Upper lobe of left lung (tissue), 6 donors: ENCODE data around the gene ACP2. TPM values are rescaled to one million over a fixed set of nuclear protein-coding genes. Genes with fewer than 3 reads are reported as not detected.
A peak's percentile ranks its signal among the peaks of the same experiment; 100 is the strongest.

Source experiments
- ATAC-seq, 2 donors: fragments of 200-7000 bp; cut with Tn5 transposase; one replicate each; pipeline ENCODE4 v1.9.1; 2022; ENCODE audit warnings: mild to moderate bottlenecking in 2 of 2, moderate library complexity in 2 of 2; ENCODE audit not compliant: low FRiP score in 2 of 2
- DNase-seq, 2 donors: peaks; one replicate each; pipeline ENCODE4 v3.0.0-alpha.2; 2019 to 2020
- H3K27ac ChIP-seq, 4 donors: fragments of 200-600 bp; sonication (generic); one replicate each; pipeline ENCODE4 v1.5.1; 2016 to 2019
- H3K27me3 ChIP-seq, 4 donors: fragments of 200-600 bp; sonication (generic); one replicate each; pipeline ENCODE4 v1.5.1; 2017 to 2019
- H3K36me3 ChIP-seq, 4 donors: fragments of 200-600 bp; sonication (generic); one replicate each; pipeline ENCODE4 v1.5.1; 2016 to 2019
- H3K4me1 ChIP-seq, 4 donors: fragments of 200-600 bp; sonication (generic); one replicate each; pipeline ENCODE4 v1.5.1; 2018 to 2019
- H3K4me3 ChIP-seq, 4 donors: fragments of 200-600 bp; sonication (generic); one replicate each; pipeline ENCODE4 v1.5.1; 2017 to 2019; ENCODE audit warnings: mild to moderate bottlenecking in 2 of 4, moderate library complexity in 1 of 4
- H3K9me3 ChIP-seq, 4 donors: fragments of 200-600 bp; sonication (generic); one replicate each; pipeline ENCODE4 v1.5.1; 2018 to 2019
- CTCF ChIP-seq, 6 experiments: fragments of 450-650 bp in 4 of 6; fragments of 200-600 bp in 2 of 6; sonication (generic) in 2 of 6; IDR thresholded peaks; one replicate each; pipeline ENCODE4 v1.5.1; 2016 to 2019; ENCODE audit warnings: antibody characterized with exemption in 6 of 6
- EP300 ChIP-seq, 4 donors: sonication (generic); formaldehyde crosslinking; IDR thresholded peaks; one replicate each; pipeline ENCODE4 v1.5.1; 2017; ENCODE audit warnings: antibody characterized with exemption in 4 of 4, control low read depth in 2 of 4
- POLR2A ChIP-seq, 4 donors: fragments of 450-650 bp; IDR thresholded peaks; one replicate each; pipeline ENCODE4 v1.5.1; 2016 to 2017; ENCODE audit warnings: antibody characterized with exemption in 4 of 4, mild to moderate bottlenecking in 2 of 4
- POLR2AphosphoS5 ChIP-seq, 2 donors: sonication (generic); formaldehyde crosslinking; IDR thresholded peaks; one replicate each; pipeline ENCODE4 v1.5.1; 2017; ENCODE audit warnings: antibody characterized with exemption in 2 of 2
- WGBS, 2 donors: methylation state at CpG; one replicate each; pipeline ENCODE4 v1.1.5; 2017 to 2018; 5-methylcytosine and 5-hydroxymethylcytosine counted together
- total RNA-seq, 6 donors: library from RNA; depleted of rRNA in 4 of 6; stranded (reverse); fragments of >200 nt in 4 of 6; gene quantifications; one replicate each; pipeline versions ENCODE4 v1.1.0 to v1.2.1, GENCODE V29; 2016 to 2021
- donor health status: DM: no; HTN: no; CAD: no; lungs with moderate emphysema.
- donor health status: DM: no; HTN: yes; CAD: no; lungs with severe emphysema.

The ACP2 gene
- total RNA-seq, 6 donors from 2014 or later, result 37.0 to 78.6 (median 46.5) TPM

- DNase-seq, result no peak
- Histone ChIP-seq H3K4me3 (peak overlapping the region in 3 of 4 donors; percentile 88 to 97 (median 92)), H3K9me3 (no peaks in the 10 kb centered on the region), H3K27ac (peak overlapping the region; percentile 94 to 99 (median 95)), H3K36me3 (no peaks in the 10 kb centered on the region), H3K27me3 (no peaks in the 10 kb centered on the region), H3K4me1 (peaks cover 34 to 53% (median 41%) of the 10 kb centered on the region in 4 donors)
- 32 to 40% methylated on average over 10 to 13 of the region's 13 CpGs for WGBS, 2 donors
- no peak for ATAC-seq
- TF ChIP-seq CTCF (IDR thresholded peaks at IDR 0.05) (no peak), POLR2A (IDR thresholded peaks at IDR 0.05) (peak in 1 of 4 donors; percentile 28), EP300 (IDR thresholded peaks at IDR 0.05) (no peak)
These were observed 19.9 kb upstream of the ACP2 start for GRCh38 chr11:47268448-47269001.

GRCh38 chr11:47267876-47268275 is 19.3 kb upstream of the ACP2 start:
- 67 to 73% methylated on average over 6 of the region's 6 CpGs for whole genome bisulfite sequencing, 2 donors
- H3K4me1 ChIP-seq, result peaks cover 34 to 51% (median 41%) of the 10 kb centered on the region in 4 donors
- H3K27me3 ChIP-seq, result no peaks in the 10 kb centered on the region
- TF ChIP-seq EP300 (IDR thresholded peaks at IDR 0.05) (no peak), POLR2AphosphoS5 (IDR thresholded peaks at IDR 0.05) (no peak), CTCF (IDR thresholded peaks at IDR 0.05) (no peak), POLR2A (IDR thresholded peaks at IDR 0.05) (no peak)
- no peaks in the 10 kb centered on the region for H3K36me3 ChIP-seq
- no peak for ATAC-seq
- DNase-seq, result no peak
- H3K27ac ChIP-seq, result peak overlapping the region; percentile 94 to 99 (median 95)
- no peak overlapping the region for H3K4me3 ChIP-seq
- no peaks in the 10 kb centered on the region for H3K9me3 ChIP-seq

- peaks cover 0 to 8% (median 4%) of the 10 kb centered on the region in 4 donors for H3K36me3 ChIP-seq
- no peak overlapping the region for H3K27ac ChIP-seq
- H3K4me3 ChIP-seq, result no peak overlapping the region
- H3K27me3 ChIP-seq, result no peaks in the 10 kb centered on the region
- ATAC-seq, result no peak
- no peak for DNase-seq
- no peak for TF ChIP-seq POLR2A (IDR thresholded peaks at IDR 0.05)
- TF ChIP-seq CTCF (IDR thresholded peaks at IDR 0.05), result no peak
- no peak for TF ChIP-seq POLR2AphosphoS5 (IDR thresholded peaks at IDR 0.05)
- no peak for TF ChIP-seq EP300 (IDR thresholded peaks at IDR 0.05)
- 72 to 82% methylated on average over 4 of the region's 4 CpGs for WGBS, 2 donors
- no peaks in the 10 kb centered on the region for H3K9me3 ChIP-seq
- peaks cover 19 to 31% (median 27%) of the 10 kb centered on the region in 4 donors for H3K4me1 ChIP-seq
These were observed 15.9 kb upstream of the ACP2 start for GRCh38 chr11:47264521-47264920.

GRCh38 chr11:47264119-47264518 is 15.5 kb upstream of the ACP2 start:
- ATAC-seq (no peak), DNase-seq (no peak)
- Histone ChIP-seq H3K9me3 (no peaks in the 10 kb centered on the region), H3K36me3 (peaks cover 0 to 8% (median 4%) of the 10 kb centered on the region in 4 donors), H3K27me3 (no peaks in the 10 kb centered on the region), H3K4me3 (no peak overlapping the region), H3K27ac (no peak overlapping the region), H3K4me1 (peaks cover 22 to 35% (median 31%) of the 10 kb centered on the region in 4 donors)
- 93 to 94% methylated on average over 6 of the region's 6 CpGs for WGBS, 2 donors
- TF ChIP-seq EP300 (IDR thresholded peaks at IDR 0.05), result no peak
- TF ChIP-seq CTCF (IDR thresholded peaks at IDR 0.05), result no peak
- no peak for TF ChIP-seq POLR2AphosphoS5 (IDR thresholded peaks at IDR 0.05)

- no peaks in the 10 kb centered on the region for H3K9me3 ChIP-seq
- peaks cover 22 to 43% (median 40%) of the 10 kb centered on the region in 4 donors for H3K4me1 ChIP-seq
- H3K36me3 ChIP-seq, result peaks cover 0 to 8% (median 4%) of the 10 kb centered on the region in 4 donors
- H3K27ac ChIP-seq, result no peak overlapping the region
- WGBS, 2 donors, result 82% methylated on average over 21 to 22 of the region's 22 CpGs
- no peak for TF ChIP-seq EP300 (IDR thresholded peaks at IDR 0.05)
- no peak for TF ChIP-seq POLR2AphosphoS5 (IDR thresholded peaks at IDR 0.05)
- no peak for TF ChIP-seq CTCF (IDR thresholded peaks at IDR 0.05)
- no peak for TF ChIP-seq POLR2A (IDR thresholded peaks at IDR 0.05)
- no peak for ATAC-seq
- no peak overlapping the region for H3K4me3 ChIP-seq
- H3K27me3 ChIP-seq, result no peaks in the 10 kb centered on the region
- peak in 1 of 2 donors; percentile 50 for DNase-seq
These were observed 12.7 kb upstream of the ACP2 start for GRCh38 chr11:47261291-47261800.
